Measurements from ENCODE around the gene CCDC178. TPM values are rescaled to one million over a fixed set of nuclear protein-coding genes. Genes with fewer than 3 reads are reported as not detected.
"Not testable (repeated sequence)": the region's sequence is repeated elsewhere in the genome, so short reads cannot be mapped to it uniquely, and the experiment has no call there.

CCDC178 gene
- total and polyA plus RNA-seq, 2 donors (not counting 3 experiments of a cell fraction or from before 2014, with no cell fraction given): 0.80 to 1.6 TPM

DNA sequence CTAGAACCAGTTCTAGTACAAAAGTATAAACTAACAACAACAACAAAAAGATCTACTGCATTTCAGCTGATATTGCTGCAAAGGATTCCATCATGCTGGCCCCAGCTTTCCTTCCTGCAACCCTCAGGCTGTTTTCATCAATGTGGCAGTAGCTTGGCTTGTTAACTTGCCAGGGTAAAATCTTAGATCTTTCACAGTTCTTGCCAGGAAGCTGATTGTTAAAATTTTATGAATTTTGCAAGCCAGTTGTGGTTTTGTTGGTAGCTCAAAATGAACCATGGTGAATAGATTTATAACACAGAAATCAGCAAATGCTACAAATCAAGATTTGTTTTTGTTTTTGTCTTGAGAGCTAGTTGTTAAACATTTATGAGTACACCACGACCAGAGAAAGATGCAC lies 19.3 kb downstream of the CCDC178 start:
- H3K9me3 ChIP-seq (replicated peaks; ENCODE audit: control insufficient read depth, insufficient read depth, low read length): no peaks in the 10 kb centered on the region
- intact Hi-C loops (cut with micrococcal nuclease) (no loop called here), dilution Hi-C loops (cut with MboI; ENCODE audit: extremely low pct_ligation_motif_present, low sequenced_read_pairs) (no loop called here)
- no peaks in the 10 kb centered on the region for H3K27me3 ChIP-seq (ENCODE audit: control insufficient read depth in 2 of 2, insufficient read depth in 2 of 2, low read length in 2 of 2)
- no peaks in the 10 kb centered on the region for H3K79me2 ChIP-seq (ENCODE audit: control insufficient read depth, insufficient read depth, low read length)
- no peaks in the 10 kb centered on the region for H3K4me1 ChIP-seq (ENCODE audit: control insufficient read depth, extremely low read depth, insufficient read depth, low read length)
- TF ChIP-seq GATA2 (IDR thresholded peaks at IDR 0.05; ENCODE audit: insufficient read depth, insufficient read length, low read depth, low read length) (no peak), JUN (IDR thresholded peaks at IDR 0.05; ENCODE audit: borderline replicate concordance, insufficient read depth, insufficient read length, low read depth) (no peak)
- TF ChIP-seq, protein P1, sequence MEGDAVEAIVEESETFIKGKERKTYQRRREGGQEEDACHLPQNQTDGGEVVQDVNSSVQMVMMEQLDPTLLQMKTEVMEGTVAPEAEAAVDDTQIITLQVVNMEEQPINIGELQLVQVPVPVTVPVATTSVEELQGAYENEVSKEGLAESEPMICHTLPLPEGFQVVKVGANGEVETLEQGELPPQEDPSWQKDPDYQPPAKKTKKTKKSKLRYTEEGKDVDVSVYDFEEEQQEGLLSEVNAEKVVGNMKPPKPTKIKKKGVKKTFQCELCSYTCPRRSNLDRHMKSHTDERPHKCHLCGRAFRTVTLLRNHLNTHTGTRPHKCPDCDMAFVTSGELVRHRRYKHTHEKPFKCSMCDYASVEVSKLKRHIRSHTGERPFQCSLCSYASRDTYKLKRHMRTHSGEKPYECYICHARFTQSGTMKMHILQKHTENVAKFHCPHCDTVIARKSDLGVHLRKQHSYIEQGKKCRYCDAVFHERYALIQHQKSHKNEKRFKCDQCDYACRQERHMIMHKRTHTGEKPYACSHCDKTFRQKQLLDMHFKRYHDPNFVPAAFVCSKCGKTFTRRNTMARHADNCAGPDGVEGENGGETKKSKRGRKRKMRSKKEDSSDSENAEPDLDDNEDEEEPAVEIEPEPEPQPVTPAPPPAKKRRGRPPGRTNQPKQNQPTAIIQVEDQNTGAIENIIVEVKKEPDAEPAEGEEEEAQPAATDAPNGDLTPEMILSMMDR (IDR thresholded peaks at IDR 0.05; ENCODE audit: extremely low read depth in 1 of 2, insufficient read depth in 1 of 2, low read depth in 1 of 2, low read length in 2 of 2): no peak
- no TSS peak for BruUV-seq (replicated peaks)
- no peak overlapping the region for H3K27ac ChIP-seq (ENCODE audit: insufficient read depth, low read depth, low read length)
- no peak overlapping the region for H3K4me3 ChIP-seq (replicated peaks in 1 of 3; ENCODE audit: insufficient read depth in 1 of 3, low read depth in 1 of 3, low read length in 3 of 3)
- H4K20me1 ChIP-seq (replicated peaks; ENCODE audit: control insufficient read depth, extremely low read depth, insufficient read depth, low read length): no peaks in the 10 kb centered on the region
- POLR2A ChIA-PET: no interaction called here
- no peak for FAIRE-seq
- no peaks in the 10 kb centered on the region for H3K36me3 ChIP-seq (ENCODE audit: control insufficient read depth in 2 of 2, extremely low read depth in 1 of 2, insufficient read depth in 2 of 2, low read length in 2 of 2)
- DNase-seq (ENCODE audit: low read depth, low spot score): no peak
- no peak overlapping the region for H3K9ac ChIP-seq (replicated peaks; ENCODE audit: extremely low read depth, insufficient read depth, low read length)
- H2AFZ ChIP-seq (ENCODE audit: low read depth, low read length): no peak overlapping the region
- no peak overlapping the region for H3K4me2 ChIP-seq (ENCODE audit: insufficient read depth, low read length)
- CTCF ChIA-PET: interaction anchor here (1.3 kb wide), 1 partner anchor 189 kb away, joined by 3 read pairs; no protein-coding TSS in a partner anchor
- no peaks in the 10 kb centered on the region for H3K9me1 ChIP-seq (replicated peaks; ENCODE audit: control insufficient read depth, extremely low read depth, insufficient read depth, low read length)

DNA sequence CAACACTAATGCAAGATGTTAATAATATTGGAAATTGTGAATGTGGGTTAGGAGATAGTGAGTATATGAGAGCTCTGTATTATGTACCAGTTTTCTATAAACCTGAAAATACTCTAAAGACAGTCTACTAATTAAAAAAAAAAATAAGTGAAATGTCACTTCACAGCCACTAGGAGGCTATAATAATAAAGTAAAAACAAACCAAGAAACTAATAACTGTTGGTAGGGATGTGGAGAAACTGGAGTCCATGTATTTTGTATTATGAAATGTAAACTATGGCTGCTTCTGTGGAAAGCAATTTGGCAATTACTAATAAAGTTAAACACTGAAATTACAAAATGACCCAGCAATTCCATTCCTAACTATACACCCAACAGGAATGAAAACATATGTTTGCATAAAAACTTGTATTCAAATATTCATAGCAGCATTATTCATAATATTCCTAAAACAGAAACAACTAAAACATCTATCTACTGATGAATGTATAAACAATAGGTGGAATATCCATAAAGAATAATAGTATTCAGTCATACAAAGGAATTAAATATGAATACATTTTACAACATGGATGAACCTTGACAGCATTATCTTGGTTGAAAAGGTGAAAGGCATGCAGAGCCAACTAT lies 36.2 kb downstream of the CCDC178 start:
- CTCF ChIA-PET: interaction anchor here (1.0 to 1.4 kb wide), 2 partner anchors 13 to 172 kb away, joined by 5 to 7 read pairs; no protein-coding TSS in a partner anchor
- no peak overlapping the region for H3K4me3 ChIP-seq (replicated peaks in 1 of 3; ENCODE audit: insufficient read depth in 1 of 3, low read depth in 1 of 3, low read length in 3 of 3)
- FAIRE-seq: no peak
- no peaks in the 10 kb centered on the region for H3K9me1 ChIP-seq (replicated peaks; ENCODE audit: control insufficient read depth, extremely low read depth, insufficient read depth, low read length)
- H3K79me2 ChIP-seq (ENCODE audit: control insufficient read depth, insufficient read depth, low read length): no peaks in the 10 kb centered on the region
- intact Hi-C loops (cut with micrococcal nuclease) (loop anchor here (1.0 kb wide), 1 partner anchor 91 kb away; no protein-coding TSS in a partner anchor), dilution Hi-C loops (cut with MboI; ENCODE audit: extremely low pct_ligation_motif_present, low sequenced_read_pairs) (no loop called here)
- TF ChIP-seq, protein P2, sequence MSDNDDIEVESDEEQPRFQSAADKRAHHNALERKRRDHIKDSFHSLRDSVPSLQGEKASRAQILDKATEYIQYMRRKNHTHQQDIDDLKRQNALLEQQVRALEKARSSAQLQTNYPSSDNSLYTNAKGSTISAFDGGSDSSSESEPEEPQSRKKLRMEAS (IDR thresholded peaks at IDR 0.05; ENCODE audit: insufficient read depth, insufficient read length): no peak
- TF ChIP-seq, protein P1 (IDR thresholded peaks at IDR 0.05; ENCODE audit: extremely low read depth in 1 of 2, insufficient read depth in 1 of 2, low read depth in 1 of 2, low read length in 2 of 2): peak in 1 of 2 donors; percentile 23
- H3K4me1 ChIP-seq (ENCODE audit: control insufficient read depth, extremely low read depth, insufficient read depth, low read length): no peaks in the 10 kb centered on the region
- no peaks in the 10 kb centered on the region for H4K20me1 ChIP-seq (replicated peaks; ENCODE audit: control insufficient read depth, extremely low read depth, insufficient read depth, low read length)
- POLR2A ChIA-PET: no interaction called here
- no peaks in the 10 kb centered on the region for H3K27me3 ChIP-seq (ENCODE audit: control insufficient read depth in 2 of 2, insufficient read depth in 2 of 2, low read length in 2 of 2)
- BruUV-seq (replicated peaks): no TSS peak
- peak; percentile 2 for DNase-seq (ENCODE audit: low read depth, low spot score)
- no peaks in the 10 kb centered on the region for H3K36me3 ChIP-seq (ENCODE audit: control insufficient read depth in 2 of 2, extremely low read depth in 1 of 2, insufficient read depth in 2 of 2, low read length in 2 of 2)
- no peaks in the 10 kb centered on the region for H3K9me3 ChIP-seq (replicated peaks; ENCODE audit: control insufficient read depth, insufficient read depth, low read length)
- H3K27ac ChIP-seq (ENCODE audit: insufficient read depth, low read depth, low read length): no peak overlapping the region
- no peak overlapping the region for H3K4me2 ChIP-seq (ENCODE audit: insufficient read depth, low read length)
- no peak overlapping the region for H2AFZ ChIP-seq (ENCODE audit: low read depth, low read length)
- no peak overlapping the region for H3K9ac ChIP-seq (replicated peaks; ENCODE audit: extremely low read depth, insufficient read depth, low read length)

DNA sequence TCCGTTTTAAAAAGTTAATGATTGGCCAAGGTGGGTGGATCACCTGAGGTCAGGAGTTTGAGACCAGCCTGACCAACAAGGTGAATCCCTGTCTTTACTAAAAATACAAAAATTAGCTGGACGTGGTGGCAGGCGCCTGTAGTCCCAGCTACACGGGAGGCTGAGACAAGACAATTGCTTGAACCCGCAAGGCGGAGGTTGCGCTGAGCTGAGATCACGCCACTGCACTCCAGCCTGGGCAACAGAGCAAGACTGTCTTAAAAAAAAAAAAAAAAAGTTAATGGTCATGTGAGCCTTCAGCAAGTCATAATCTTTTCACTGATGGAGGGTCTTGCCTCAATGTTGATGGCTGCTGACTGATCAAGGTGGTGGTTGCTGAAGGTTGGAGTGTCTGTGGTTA lies 41.6 kb downstream of the CCDC178 start:
- BruUV-seq (replicated peaks); H3K27me3 ChIP-seq (ENCODE audit: control insufficient read depth in 2 of 2, insufficient read depth in 2 of 2, low read length in 2 of 2); H3K36me3 ChIP-seq (ENCODE audit: control insufficient read depth in 2 of 2, extremely low read depth in 1 of 2, insufficient read depth in 2 of 2, low read length in 2 of 2); FAIRE-seq; H4K20me1 ChIP-seq (replicated peaks; ENCODE audit: control insufficient read depth, extremely low read depth, insufficient read depth, low read length); H3K4me1 ChIP-seq (ENCODE audit: control insufficient read depth, extremely low read depth, insufficient read depth, low read length); intact Hi-C loops (cut with micrococcal nuclease); H3K9me3 ChIP-seq (replicated peaks; ENCODE audit: control insufficient read depth, insufficient read depth, low read length); H3K79me2 ChIP-seq (ENCODE audit: control insufficient read depth, insufficient read depth, low read length); POLR2A ChIA-PET; H3K27ac ChIP-seq (ENCODE audit: insufficient read depth, low read depth, low read length); H3K4me3 ChIP-seq (replicated peaks in 1 of 3; ENCODE audit: insufficient read depth in 1 of 3, low read depth in 1 of 3, low read length in 3 of 3); H3K4me2 ChIP-seq (ENCODE audit: insufficient read depth, low read length); H3K9me1 ChIP-seq (replicated peaks; ENCODE audit: control insufficient read depth, extremely low read depth, insufficient read depth, low read length); H3K9ac ChIP-seq (replicated peaks; ENCODE audit: extremely low read depth, insufficient read depth, low read length); H2AFZ ChIP-seq (ENCODE audit: low read depth, low read length); dilution Hi-C loops (cut with MboI; ENCODE audit: extremely low pct_ligation_motif_present, low sequenced_read_pairs); DNase-seq (ENCODE audit: low read depth, low spot score): not testable (repeated sequence)
- CTCF ChIA-PET: interaction anchor here (1.0 kb wide), 1 partner anchor 724 kb away, joined by 3 read pairs; no protein-coding TSS in a partner anchor
